Suppressor macrophage (primary cell): Measurements from ENCODE around the gene LBR.

ENCODE experiments used
- DNase-seq, 4 experiments: peaks; one replicate each; pipeline ENCODE4 v3.0.0-alpha.2; 2020 to 2022

Gene LBR

GRCh38 chr1:225373155-225373554, 54.7 kb downstream of the LBR start:
- no peak for DNase-seq

- DNase-seq, result no peak
Measured at GRCh38 chr1:225371366-225372010, 56.4 kb downstream of the LBR start.

- DNase-seq, result no peak
Measured at GRCh38 chr1:225368036-225368552, 59.7 kb downstream of the LBR start.

GRCh38 chr1:225366552-225366951, 61.3 kb downstream of the LBR start:
- DNase-seq, result no peak

- no peak for DNase-seq
Measured at GRCh38 chr1:225366018-225366417, 61.8 kb downstream of the LBR start.

- DNase-seq, result peak in 1 of 4 experiments; percentile 5
Measured at GRCh38 chr1:225364439-225364838, 63.4 kb downstream of the LBR start.

GRCh38 chr1:225362805-225363204, 65.0 kb downstream of the LBR start:
- no peak for DNase-seq

GRCh38 chr1:225361176-225361575, 66.7 kb downstream of the LBR start:
- no peak for DNase-seq

GRCh38 chr1:225360119-225360518, 67.7 kb downstream of the LBR start:
- no peak for DNase-seq

- no peak for DNase-seq
Measured at GRCh38 chr1:225355863-225356262, 72.0 kb downstream of the LBR start.

- DNase-seq, result no peak
Measured at GRCh38 chr1:225354906-225355305, 72.9 kb downstream of the LBR start.
